ENCODE results near the gene TBC1D32. TPM values are rescaled to one million over a fixed set of nuclear protein-coding genes. Genes with fewer than 3 reads are reported as not detected.
"Not testable (repeated sequence)": the region's sequence is repeated elsewhere in the genome, so short reads cannot be mapped to it uniquely, and the experiment has no call there.

The TBC1D32 gene
- total RNA-seq, 2 experiments from 2014 or later, result 6.3 to 8.9 TPM

- ChIA-PET CTCF (no interaction called here), POLR2A (no interaction called here)
- Mint-ChIP-seq H3K27me3 (no peaks in the 10 kb centered on the region), H3K36me3 (ENCODE audit: low read depth) (peaks cover 12% of the 10 kb centered on the region), H3K4me1 (peaks cover 2% of the 10 kb centered on the region), H3K27ac (no peak overlapping the region), H3K9me3 (peaks cover 3% of the 10 kb centered on the region), H3K4me3 (no peak overlapping the region)
- no peak for DNase-seq
Measured at GRCh38 chr6:121236984-121237383, 97.3 kb downstream of the TBC1D32 start.

DNA sequence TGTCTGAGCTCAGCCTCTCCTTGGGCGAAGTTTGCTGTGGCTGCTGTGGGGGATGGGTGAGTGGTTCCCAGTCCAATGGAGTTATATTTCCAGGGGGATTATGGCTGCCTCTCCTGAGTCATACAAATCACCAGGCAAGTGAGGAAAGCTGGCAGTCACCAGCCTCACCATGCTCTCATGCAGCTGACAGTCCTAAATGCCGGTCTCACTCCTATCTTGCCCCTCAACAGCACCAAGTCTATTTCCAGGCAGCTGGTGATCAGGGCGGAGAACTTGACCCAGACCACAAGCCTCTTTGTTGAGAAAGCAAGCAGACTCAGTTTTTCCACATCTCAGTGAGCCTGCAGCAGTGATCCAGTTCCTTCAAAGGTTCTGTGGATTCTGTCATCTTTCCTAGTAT lies 98.9 kb downstream of the TBC1D32 start:
- Mint-ChIP-seq H3K36me3 (ENCODE audit: low read depth) (peaks cover 12% of the 10 kb centered on the region), H3K4me1 (peaks cover 2% of the 10 kb centered on the region), H3K9me3 (peaks cover 3% of the 10 kb centered on the region), H3K4me3 (no peak overlapping the region), H3K27me3 (no peaks in the 10 kb centered on the region), H3K27ac (no peak overlapping the region)
- POLR2A ChIA-PET, result interaction anchor here (1.2 kb wide), 1 partner anchor 12 kb away, joined by 3 read pairs; no protein-coding TSS in a partner anchor
- CTCF ChIA-PET, result no interaction called here
- DNase-seq, result no peak

GRCh38 chr6:121223930-121224329 lies 110.3 kb downstream of the TBC1D32 start:
- ChIA-PET CTCF (no interaction called here), POLR2A (interaction anchor here (1.1 to 1.2 kb wide), 2 partner anchors 11 to 23 kb away, joined by 3 to 4 read pairs; no protein-coding TSS in a partner anchor)
- Mint-ChIP-seq H3K27me3 (no peaks in the 10 kb centered on the region), H3K9me3 (peaks cover 1% of the 10 kb centered on the region), H3K4me3 (no peak overlapping the region), H3K36me3 (ENCODE audit: low read depth) (peaks cover 3% of the 10 kb centered on the region), H3K4me1 (peaks cover 4% of the 10 kb centered on the region), H3K27ac (no peak overlapping the region)
- DNase-seq, result no peak

DNA sequence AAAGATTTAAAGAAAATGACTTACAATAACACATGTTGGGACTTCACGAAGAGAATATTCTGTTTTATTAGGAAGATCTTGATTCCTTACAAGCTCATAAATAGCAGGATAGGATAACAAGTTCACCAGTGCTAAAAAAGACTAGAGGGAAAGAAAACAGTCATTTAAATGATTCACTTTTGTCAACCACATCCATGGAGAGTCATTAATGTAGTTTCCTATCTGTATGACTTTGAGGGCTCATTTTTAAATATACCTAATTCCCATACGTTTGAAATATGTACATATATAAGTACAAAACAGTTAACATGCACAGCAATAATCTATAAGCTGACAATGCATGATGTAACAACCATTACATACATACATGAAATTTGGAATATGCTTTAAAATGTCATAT lies 111.1 kb downstream of the TBC1D32 start:
- Mint-ChIP-seq H3K27me3 (no peaks in the 10 kb centered on the region), H3K36me3 (ENCODE audit: low read depth) (peaks cover 6% of the 10 kb centered on the region), H3K4me3 (no peak overlapping the region), H3K27ac (no peak overlapping the region), H3K4me1 (peaks cover 4% of the 10 kb centered on the region), H3K9me3 (peaks cover 4% of the 10 kb centered on the region)
- ChIA-PET POLR2A (interaction anchor here (1.1 to 1.2 kb wide), 2 partner anchors 12 to 23 kb away, joined by 3 to 4 read pairs; no protein-coding TSS in a partner anchor), CTCF (no interaction called here)
- no peak for DNase-seq

- CTCF ChIA-PET, result no interaction called here
- POLR2A ChIA-PET, result interaction anchor here (1.1 to 1.2 kb wide), 2 partner anchors 13 to 24 kb away, joined by 3 to 4 read pairs; no protein-coding TSS in a partner anchor
Measured at GRCh38 chr6:121222656-121223055, 111.6 kb downstream of the TBC1D32 start.

GRCh38 chr6:121216928-121217327 lies 117.4 kb downstream of the TBC1D32 start:
- no peak for DNase-seq
- ChIA-PET CTCF (no interaction called here), POLR2A (no interaction called here)
- no peaks in the 10 kb centered on the region for H3K27me3 Mint-ChIP-seq
- peaks cover 34% of the 10 kb centered on the region for H3K36me3 Mint-ChIP-seq (ENCODE audit: low read depth)
- peaks cover 20% of the 10 kb centered on the region for H3K9me3 Mint-ChIP-seq
- H3K4me3 Mint-ChIP-seq, result no peak overlapping the region
- H3K4me1 Mint-ChIP-seq, result no peaks in the 10 kb centered on the region
- no peak overlapping the region for H3K27ac Mint-ChIP-seq

More at GRCh38 chr6:121222656-121223055, 111.6 kb downstream of the TBC1D32 start:
- Mint-ChIP-seq H3K9me3 (peaks cover 4% of the 10 kb centered on the region), H3K27me3 (no peaks in the 10 kb centered on the region), H3K4me3 (no peak overlapping the region), H3K27ac (no peak overlapping the region), H3K36me3 (ENCODE audit: low read depth) (peaks cover 9% of the 10 kb centered on the region), H3K4me1 (peaks cover 4% of the 10 kb centered on the region)
- DNase-seq, result no peak

- H3K27me3 Mint-ChIP-seq, POLR2A ChIA-PET, H3K4me1 Mint-ChIP-seq, CTCF ChIA-PET, H3K27ac Mint-ChIP-seq, DNase-seq, H3K4me3 Mint-ChIP-seq: not testable (repeated sequence)
- peaks cover 16% of the 10 kb centered on the region for H3K9me3 Mint-ChIP-seq
- H3K36me3 Mint-ChIP-seq (ENCODE audit: low read depth), result peaks cover 28% of the 10 kb centered on the region
Measured at GRCh38 chr6:121213341-121213740, 120.9 kb downstream of the TBC1D32 start.

DNA sequence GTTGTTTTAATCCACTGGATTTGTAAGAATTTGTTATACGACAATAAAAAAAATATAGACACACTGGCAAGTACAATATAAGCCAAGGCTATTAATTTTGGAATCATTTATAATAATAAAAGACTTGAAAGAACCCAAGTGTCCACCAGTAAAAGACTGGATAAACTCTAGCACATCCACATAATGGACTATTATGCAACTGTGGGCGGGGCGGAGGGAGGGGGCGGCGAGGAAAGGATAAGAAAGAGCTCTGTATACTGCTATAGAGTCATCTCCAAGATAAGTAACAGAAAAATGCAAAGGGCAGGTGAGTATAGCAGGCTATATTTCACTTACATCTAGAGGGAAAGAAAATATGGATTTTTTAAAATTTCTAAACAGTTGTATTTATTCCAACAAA lies 123.3 kb downstream of the TBC1D32 start:
- DNase-seq, result no peak
- ChIA-PET CTCF (no interaction called here), POLR2A (no interaction called here)
- H3K27ac Mint-ChIP-seq, result no peak overlapping the region
- H3K4me1 Mint-ChIP-seq, result no peaks in the 10 kb centered on the region
- no peak overlapping the region for H3K4me3 Mint-ChIP-seq
- no peaks in the 10 kb centered on the region for H3K27me3 Mint-ChIP-seq
- peaks cover 6% of the 10 kb centered on the region for H3K9me3 Mint-ChIP-seq
- H3K36me3 Mint-ChIP-seq (ENCODE audit: low read depth), result peaks cover 18% of the 10 kb centered on the region

DNA sequence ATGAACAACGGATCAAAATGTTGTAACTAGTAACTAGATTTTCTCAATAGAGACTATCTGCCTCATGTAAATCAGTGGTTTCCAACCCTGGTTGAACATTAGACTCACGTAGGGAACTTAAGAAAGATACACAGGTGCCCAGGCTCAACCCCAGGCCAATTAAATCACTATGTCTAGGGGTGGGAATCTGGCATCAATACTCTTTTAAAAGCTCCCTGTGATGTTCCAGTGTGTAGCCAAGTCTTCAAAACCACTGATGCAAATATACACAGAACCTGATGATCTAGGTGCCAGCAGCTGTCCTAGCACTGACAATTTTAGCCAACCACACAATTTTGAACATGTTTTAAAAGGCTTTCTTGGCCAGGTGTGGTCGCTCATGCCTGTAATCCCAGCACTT lies 128.7 kb downstream of the TBC1D32 start:
- no peaks in the 10 kb centered on the region for H3K9me3 Mint-ChIP-seq
- DNase-seq, result no peak
- H3K4me3 Mint-ChIP-seq, result no peak overlapping the region
- CTCF ChIA-PET, result no interaction called here
- H3K4me1 Mint-ChIP-seq, result no peaks in the 10 kb centered on the region
- POLR2A ChIA-PET, result no interaction called here
- no peak overlapping the region for H3K27ac Mint-ChIP-seq
- H3K36me3 Mint-ChIP-seq (ENCODE audit: low read depth), result no peaks in the 10 kb centered on the region
- H3K27me3 Mint-ChIP-seq, result no peaks in the 10 kb centered on the region

- H3K27me3 Mint-ChIP-seq, result no peaks in the 10 kb centered on the region
- no peak overlapping the region for H3K4me3 Mint-ChIP-seq
- CTCF ChIA-PET, result no interaction called here
- no peak for DNase-seq
- no peaks in the 10 kb centered on the region for H3K9me3 Mint-ChIP-seq
- POLR2A ChIA-PET, result no interaction called here
- no peak overlapping the region for H3K27ac Mint-ChIP-seq
- H3K36me3 Mint-ChIP-seq (ENCODE audit: low read depth), result no peaks in the 10 kb centered on the region
- no peaks in the 10 kb centered on the region for H3K4me1 Mint-ChIP-seq
Measured at GRCh38 chr6:121201105-121201504, 133.2 kb downstream of the TBC1D32 start.

DNA sequence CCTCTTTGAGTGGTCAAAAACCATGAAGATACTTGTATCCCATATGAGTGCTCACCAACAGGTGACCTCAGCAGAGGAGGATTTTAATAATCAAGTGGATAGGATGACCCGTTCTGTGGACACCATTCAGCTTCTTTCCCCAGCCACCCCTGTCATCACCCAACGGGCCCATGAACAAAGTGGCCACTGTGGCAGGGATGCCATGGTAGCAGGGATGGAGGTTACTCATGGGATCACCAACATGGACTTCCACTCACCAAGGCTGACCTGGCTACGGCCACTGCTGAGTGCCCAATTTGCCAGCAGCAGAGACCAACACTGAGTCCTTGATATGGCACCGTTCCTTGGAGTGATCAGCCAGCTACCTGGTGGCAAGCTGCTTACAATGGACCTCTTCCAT lies 138.2 kb downstream of the TBC1D32 start:
- H3K27ac Mint-ChIP-seq; H3K9me3 Mint-ChIP-seq; DNase-seq; H3K27me3 Mint-ChIP-seq; H3K4me1 Mint-ChIP-seq; H3K4me3 Mint-ChIP-seq; H3K36me3 Mint-ChIP-seq (ENCODE audit: low read depth); CTCF ChIA-PET; POLR2A ChIA-PET: not testable (repeated sequence)

- Mint-ChIP-seq H3K27ac (no peak overlapping the region), H3K36me3 (ENCODE audit: low read depth) (no peaks in the 10 kb centered on the region), H3K4me1 (no peaks in the 10 kb centered on the region), H3K4me3 (no peak overlapping the region), H3K9me3 (no peaks in the 10 kb centered on the region), H3K27me3 (no peaks in the 10 kb centered on the region)
- POLR2A ChIA-PET, result no interaction called here
- DNase-seq, result no peak
- CTCF ChIA-PET, result no interaction called here
Measured at GRCh38 chr6:121190122-121190521, 144.2 kb downstream of the TBC1D32 start.

GRCh38 chr6:121188356-121188755 lies 145.9 kb downstream of the TBC1D32 start:
- DNase-seq, result no peak
- H3K4me3 Mint-ChIP-seq, result no peak overlapping the region
- no peaks in the 10 kb centered on the region for H3K9me3 Mint-ChIP-seq
- H3K27ac Mint-ChIP-seq, result no peak overlapping the region
- ChIA-PET CTCF (no interaction called here), POLR2A (no interaction called here)
- H3K36me3 Mint-ChIP-seq (ENCODE audit: low read depth), result no peaks in the 10 kb centered on the region
- no peaks in the 10 kb centered on the region for H3K27me3 Mint-ChIP-seq
- H3K4me1 Mint-ChIP-seq, result no peaks in the 10 kb centered on the region

DNA sequence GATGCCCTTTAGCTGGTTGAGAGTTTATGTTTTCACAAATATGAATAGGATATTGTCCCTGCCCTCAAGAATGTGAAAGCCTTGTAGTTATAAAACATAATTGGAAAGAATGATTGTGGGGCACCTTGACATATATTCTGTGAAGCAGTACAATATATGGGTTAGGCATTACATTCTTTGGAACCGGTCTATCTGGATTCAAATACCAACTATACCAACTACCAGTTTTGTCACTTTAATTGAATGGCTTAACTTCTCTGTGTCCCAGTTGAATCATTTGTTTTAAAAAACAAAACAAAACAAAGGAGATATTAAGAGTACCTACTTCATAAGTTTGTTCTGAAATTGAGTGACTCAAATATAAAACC lies 146.5 kb downstream of the TBC1D32 start:
- CTCF ChIA-PET, result no interaction called here
- no peak for DNase-seq
- Mint-ChIP-seq H3K4me1 (no peaks in the 10 kb centered on the region), H3K4me3 (no peak overlapping the region), H3K27me3 (no peaks in the 10 kb centered on the region), H3K9me3 (no peaks in the 10 kb centered on the region), H3K36me3 (ENCODE audit: low read depth) (no peaks in the 10 kb centered on the region), H3K27ac (no peak overlapping the region)
- POLR2A ChIA-PET, result no interaction called here
